Measurements from ENCODE around the gene PROM1.

PROM1 gene

GRCh38 chr4:16025268-16025667 is 58.6 kb downstream of the PROM1 start:
- DNase-seq (ENCODE audit: low spot score): no peak

- no peak for DNase-seq (ENCODE audit: low spot score)
Observed at GRCh38 chr4:16023776-16024408, 59.9 kb downstream of the PROM1 start.

- DNase-seq (ENCODE audit: low spot score): no peak
Observed at GRCh38 chr4:16021804-16022560, 61.8 kb downstream of the PROM1 start.

GRCh38 chr4:16019649-16020048 is 64.2 kb downstream of the PROM1 start:
- no peak for DNase-seq (ENCODE audit: low spot score)

GRCh38 chr4:16018841-16019240 is 65.0 kb downstream of the PROM1 start:
- DNase-seq (ENCODE audit: low spot score): no peak

- no peak for DNase-seq (ENCODE audit: low spot score)
Observed at GRCh38 chr4:16018061-16018676, 65.7 kb downstream of the PROM1 start.

- DNase-seq (ENCODE audit: low spot score): no peak
Observed at GRCh38 chr4:16016536-16016935, 67.3 kb downstream of the PROM1 start.

- DNase-seq (ENCODE audit: low spot score): no peak
Observed at GRCh38 chr4:16011173-16011572, 72.7 kb downstream of the PROM1 start.

GRCh38 chr4:16009153-16009552 is 74.7 kb downstream of the PROM1 start:
- DNase-seq (ENCODE audit: low spot score): no peak

GRCh38 chr4:16007471-16008095 is 76.2 kb downstream of the PROM1 start:
- no peak for DNase-seq (ENCODE audit: low spot score)

- no peak for DNase-seq (ENCODE audit: low spot score)
Observed at GRCh38 chr4:16006771-16007446, 76.9 kb downstream of the PROM1 start.

- no peak for DNase-seq (ENCODE audit: low spot score)
Observed at GRCh38 chr4:16005676-16006075, 78.1 kb downstream of the PROM1 start.

GRCh38 chr4:16001484-16001858 is 82.4 kb downstream of the PROM1 start:
- DNase-seq (ENCODE audit: low spot score): peak; percentile 36

- DNase-seq (ENCODE audit: low spot score): no peak
Observed at GRCh38 chr4:16000708-16001483, 82.9 kb downstream of the PROM1 start.

- DNase-seq (ENCODE audit: low spot score): no peak
Observed at GRCh38 chr4:15996773-15997172, 87.0 kb downstream of the PROM1 start.

GRCh38 chr4:15995826-15996225 is 88.0 kb downstream of the PROM1 start:
- DNase-seq (ENCODE audit: low spot score): no peak

GRCh38 chr4:15992167-15992485 is 91.7 kb downstream of the PROM1 start:
- DNase-seq (ENCODE audit: low spot score): no peak

- DNase-seq (ENCODE audit: low spot score): no peak
Observed at GRCh38 chr4:15990570-15991285, 93.1 kb downstream of the PROM1 start.

- no peak for DNase-seq (ENCODE audit: low spot score)
Observed at GRCh38 chr4:15989424-15989823, 94.4 kb downstream of the PROM1 start.

- DNase-seq (ENCODE audit: low spot score): no peak
Observed at GRCh38 chr4:15988222-15988621, 95.6 kb downstream of the PROM1 start.

GRCh38 chr4:15986907-15987306 is 96.9 kb downstream of the PROM1 start:
- no peak for DNase-seq (ENCODE audit: low spot score)
